Hepatocyte (in vitro differentiated cells): ENCODE measurements around the gene UBQLN3.

ENCODE experiments used
- EZH2 ChIP-seq: fragments of 200-600 bp; sonication (generic); IDR thresholded peaks from 2 replicates; pipeline ENCODE4 v1.6.1; 2016; ENCODE audit warnings: antibody characterized with exemption, mild to moderate bottlenecking, borderline replicate concordance
- EZH2phosphoT487 ChIP-seq: fragments of 200-600 bp; sonication (generic); IDR thresholded peaks from one replicate; pipeline ENCODE4 v1.6.1; 2018; ENCODE audit warnings: antibody characterized with exemption, mild to moderate bottlenecking, low read depth, moderate library complexity; ENCODE audit not compliant: unreplicated experiment, severe bottlenecking
- TF ChIP-seq, protein P1 (sequence below): fragments of 200-600 bp; sonication (generic); IDR thresholded peaks from 2 replicates; pipeline ENCODE4 v1.5.1; 2016; ENCODE audit warnings: antibody characterized with exemption, mild to moderate bottlenecking; ENCODE audit not compliant: poor library complexity

GRCh38 chr11:5541427-5541826 lies 31.7 kb upstream of the UBQLN3 start:
- TF ChIP-seq, protein P1, sequence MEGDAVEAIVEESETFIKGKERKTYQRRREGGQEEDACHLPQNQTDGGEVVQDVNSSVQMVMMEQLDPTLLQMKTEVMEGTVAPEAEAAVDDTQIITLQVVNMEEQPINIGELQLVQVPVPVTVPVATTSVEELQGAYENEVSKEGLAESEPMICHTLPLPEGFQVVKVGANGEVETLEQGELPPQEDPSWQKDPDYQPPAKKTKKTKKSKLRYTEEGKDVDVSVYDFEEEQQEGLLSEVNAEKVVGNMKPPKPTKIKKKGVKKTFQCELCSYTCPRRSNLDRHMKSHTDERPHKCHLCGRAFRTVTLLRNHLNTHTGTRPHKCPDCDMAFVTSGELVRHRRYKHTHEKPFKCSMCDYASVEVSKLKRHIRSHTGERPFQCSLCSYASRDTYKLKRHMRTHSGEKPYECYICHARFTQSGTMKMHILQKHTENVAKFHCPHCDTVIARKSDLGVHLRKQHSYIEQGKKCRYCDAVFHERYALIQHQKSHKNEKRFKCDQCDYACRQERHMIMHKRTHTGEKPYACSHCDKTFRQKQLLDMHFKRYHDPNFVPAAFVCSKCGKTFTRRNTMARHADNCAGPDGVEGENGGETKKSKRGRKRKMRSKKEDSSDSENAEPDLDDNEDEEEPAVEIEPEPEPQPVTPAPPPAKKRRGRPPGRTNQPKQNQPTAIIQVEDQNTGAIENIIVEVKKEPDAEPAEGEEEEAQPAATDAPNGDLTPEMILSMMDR, result no peak
- TF ChIP-seq EZH2 (no peak), EZH2phosphoT487 (no peak)
